ENCODE results near the gene ZNF175. TPM values are rescaled to one million over a fixed set of nuclear protein-coding genes. Genes with fewer than 3 reads are reported as not detected.
A peak's percentile ranks its signal among the peaks of the same experiment; 100 is the strongest.

The ZNF175 gene
- total and polyA plus RNA-seq, 10 of the 15 experiments (the other 5 are each of a cell fraction or from before 2014, with no cell fraction given), result 1.5 to 12.0 (median 4.1) TPM

GRCh38 chr19:51546650-51547396, 24.3 kb upstream of the ZNF175 start:
- TF ChIP-seq TCF7 (IDR thresholded peaks at IDR 0.05; ENCODE audit: borderline replicate concordance), result no peak
- TF ChIP-seq ZBTB33 (IDR thresholded peaks at IDR 0.05), result no peak
- TF ChIP-seq ZNF274 (IDR thresholded peaks at IDR 0.05; ENCODE audit: insufficient read depth, insufficient read length), result no peak
- TF ChIP-seq SP1 (IDR thresholded peaks at IDR 0.05; ENCODE audit: low read depth, low read length), result no peak
- Histone ChIP-seq H3K4me2 (ENCODE audit: control insufficient read depth, insufficient read depth) (peak overlapping the region; percentile 13; the same call in 1 of the 2 replicates), H3K9me3 (replicated peaks; ENCODE audit: control insufficient read depth, insufficient read depth, low read length) (no peaks in the 10 kb centered on the region), H3K9ac (ENCODE audit: control insufficient read depth, insufficient read depth, low read length) (no peak overlapping the region), H3K79me2 (ENCODE audit: control insufficient read depth, insufficient read depth, low read length) (no peaks in the 10 kb centered on the region), H3K4me3 (no peak overlapping the region), H4K20me1 (ENCODE audit: control insufficient read depth, insufficient read depth) (no peaks in the 10 kb centered on the region), H3K4me1 (ENCODE audit: control insufficient read depth, insufficient read depth, low read length) (peaks cover 45% of the 10 kb centered on the region), H3K27me3 (replicated peaks in 1 of 2; ENCODE audit: control insufficient read depth in 2 of 2, insufficient read depth in 2 of 2, low read length in 1 of 2) (no peaks in the 10 kb centered on the region), H2AFZ (ENCODE audit: control insufficient read depth, low read depth, low read length) (no peak overlapping the region), H3K36me3 (ENCODE audit: control insufficient read depth in 2 of 2, insufficient read depth in 2 of 2, low read length in 1 of 2) (no peaks in the 10 kb centered on the region), H3K27ac (ENCODE audit: control insufficient read depth, insufficient read depth) (no peak overlapping the region)
- FAIRE-seq (peak; percentile 70), DNase-seq (ENCODE audit: low read depth, low spot score) (no peak), ATAC-seq (no peak)
- ChIA-PET SMC1A (ENCODE audit: uncharacterized antibody, unreplicated experiment) (interaction anchor here (1.1 to 1.3 kb wide), 2 partner anchors 11 to 32 kb away, joined by 3 to 4 read pairs; no protein-coding TSS in a partner anchor), RAD21 (ENCODE audit: unreplicated experiment) (no interaction called here), POLR2A (interaction anchor here (0.7 kb wide), 1 partner anchor 60 kb away, joined by 5 read pairs; no protein-coding TSS in a partner anchor), CTCF (interaction anchor here (1.1 kb wide), 1 partner anchor 31 kb away, joined by 3 read pairs; no protein-coding TSS in a partner anchor)
- 18% methylated on average over 10 of the region's 10 CpGs for WGBS (ENCODE audit: insufficient coverage, insufficient replicate concordance, low lambda C conversion rate, missing lambda C conversion rate)
- in situ Hi-C loops (cut with MboI) (no loop called here), intact Hi-C loops (cut with micrococcal nuclease; ENCODE audit: unreplicated experiment) (no loop called here)
- no TSS peak for BruUV-seq (replicated peaks)
